Caco-2 (cell line): ENCODE data around the gene IL21R. TPM values are rescaled to one million over a fixed set of nuclear protein-coding genes. Genes with fewer than 3 reads are reported as not detected.

Experiments used
- BruUV-seq: library from RNA; stranded (reverse); fragments of 400-500 nt; replicated peaks from 2 replicates; lab custom pipeline; 2021; lab: Mats Ljungman, UMichigan
- CTCF ChIA-PET: fragments of 300-600 bp; sonication (Branson Sonifier 250); formaldehyde crosslinking; loops from one replicate; lab custom pipeline; 2022; ENCODE audit warnings: antibody characterized with exemption; lab: Charles Lee
- POLR2A ChIA-PET: fragments of 300-600 bp; sonication (Branson Sonifier 250); formaldehyde crosslinking; loops from one replicate; lab custom pipeline; 2022; ENCODE audit warnings: antibody characterized with exemption; lab: Charles Lee
- DNase-seq, 2 experiments: peaks; one replicate each; pipeline versions ENCODE4 v3.0.0 to v3.0.0-alpha.2; 2020 to 2022
- H3K27me3 ChIP-seq: replicated peaks from 2 replicates; pipeline ENCODE4 v1.6.0; 2011; ENCODE audit warnings: low read length; ENCODE audit not compliant: control insufficient read depth, insufficient read depth
- H3K36me3 ChIP-seq: 2 replicates; pipeline ENCODE4 v1.5.1; 2011; ENCODE audit warnings: low read length; ENCODE audit not compliant: control insufficient read depth, insufficient read depth
- H3K4me1 ChIP-seq: fragments of 250-450 bp; sonication (Bioruptor Pico); 2 replicates; pipeline ENCODE4 v1.5.1; 2020; ENCODE audit warnings: mild to moderate bottlenecking
- H3K4me3 ChIP-seq: 2 replicates; pipeline ENCODE4 v1.5.1; 2011; ENCODE audit warnings: low read depth, mild to moderate bottlenecking, control low read depth, low read length
- H3K9me3 ChIP-seq: fragments of 250-450 bp; sonication (Bioruptor Pico); 2 replicates; pipeline ENCODE4 v1.5.1; 2020; ENCODE audit warnings: mild to moderate bottlenecking, moderate library complexity
- H3K27ac Mint-ChIP-seq: one replicate; pipeline ENCODE4 v1.8.0; 2022; ENCODE audit warnings: mixed read lengths; ENCODE audit not compliant: unreplicated experiment
- H3K27me3 Mint-ChIP-seq: one replicate; pipeline ENCODE4 v1.8.0; 2022; ENCODE audit warnings: mixed read lengths; ENCODE audit not compliant: insufficient read depth, unreplicated experiment
- H3K36me3 Mint-ChIP-seq: one replicate; pipeline ENCODE4 v1.8.0; 2022; ENCODE audit warnings: mild to moderate bottlenecking, mixed read lengths; ENCODE audit not compliant: insufficient read depth, unreplicated experiment
- H3K4me1 Mint-ChIP-seq: one replicate; pipeline ENCODE4 v1.8.0; 2022; ENCODE audit warnings: low read depth, mixed read lengths; ENCODE audit not compliant: unreplicated experiment
- H3K4me3 Mint-ChIP-seq: one replicate; pipeline ENCODE4 v1.8.0; 2022; ENCODE audit warnings: mild to moderate bottlenecking, moderate library complexity, mixed read lengths; ENCODE audit not compliant: unreplicated experiment
- H3K9me3 Mint-ChIP-seq: one replicate; pipeline ENCODE4 v1.8.0; 2022; ENCODE audit warnings: mixed read lengths; ENCODE audit not compliant: unreplicated experiment
- intact Hi-C: fragments of 100-400 bp; cut with micrococcal nuclease; formaldehyde crosslinking; loops from one replicate; pipeline ENCODE4 v1.10.0; 2022; ENCODE audit not compliant: unreplicated experiment
- total RNA-seq: library from RNA; stranded (reverse); gene quantifications from 2 replicates; pipeline ENCODE4 v1.2.3, GENCODE V29; 2022
- TF ChIP-seq, protein P1 (sequence below), 2 experiments: fragments of 200-600 bp in 1 of 2; IDR thresholded peaks; 1 replicate in 1 of 2; 2 replicates in 1 of 2; pipeline versions ENCODE4 v1.5.1 to v1.8.0; 2011 to 2022; ENCODE audit warnings: antibody characterized with exemption in 1 of 2, control low read depth in 1 of 2, inconsistent platforms in 1 of 2, low read depth in 1 of 2, low read length in 1 of 2, mild to moderate bottlenecking in 1 of 2, moderate library complexity in 1 of 2; ENCODE audit not compliant: insufficient read depth in 1 of 2, severe bottlenecking in 1 of 2, unreplicated experiment in 1 of 2

IL21R gene
- total RNA-seq, 1 experiment from 2014 or later, result 0.07 TPM

DNA sequence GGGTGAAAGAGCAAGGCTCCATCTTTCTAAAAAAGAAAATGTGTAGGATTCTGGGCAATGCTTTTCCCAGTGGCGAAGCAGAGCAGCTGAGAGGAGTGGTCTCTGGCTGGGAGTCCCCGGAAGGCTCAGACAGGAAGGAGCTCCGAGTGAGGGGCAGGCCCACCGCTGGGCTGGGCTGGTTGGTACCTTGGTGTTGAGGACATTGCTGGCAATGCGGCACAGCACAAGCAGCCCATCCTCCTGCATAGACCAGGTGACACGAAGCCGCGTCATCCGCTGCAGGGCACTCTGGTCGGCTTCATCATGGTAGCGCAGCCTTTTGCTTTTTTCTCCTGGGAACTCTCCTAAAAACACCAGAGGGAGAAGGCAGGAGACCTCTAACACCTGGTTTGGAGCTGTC, 83.8 kb downstream of the IL21R start:
- H3K36me3 ChIP-seq, result no peaks in the 10 kb centered on the region; the same call in 1 of the 2 replicates
- Mint-ChIP-seq H3K4me3 (no peak overlapping the region), H3K36me3 (peaks cover 47% of the 10 kb centered on the region), H3K27ac (no peak overlapping the region), H3K27me3 (no peaks in the 10 kb centered on the region), H3K9me3 (no peaks in the 10 kb centered on the region), H3K4me1 (no peaks in the 10 kb centered on the region)
- POLR2A ChIA-PET, result no interaction called here
- no peaks in the 10 kb centered on the region for H3K4me1 ChIP-seq
- BruUV-seq, result no TSS peak
- H3K9me3 ChIP-seq, result no peaks in the 10 kb centered on the region
- no peak overlapping the region for H3K4me3 ChIP-seq
- TF ChIP-seq, protein P1, sequence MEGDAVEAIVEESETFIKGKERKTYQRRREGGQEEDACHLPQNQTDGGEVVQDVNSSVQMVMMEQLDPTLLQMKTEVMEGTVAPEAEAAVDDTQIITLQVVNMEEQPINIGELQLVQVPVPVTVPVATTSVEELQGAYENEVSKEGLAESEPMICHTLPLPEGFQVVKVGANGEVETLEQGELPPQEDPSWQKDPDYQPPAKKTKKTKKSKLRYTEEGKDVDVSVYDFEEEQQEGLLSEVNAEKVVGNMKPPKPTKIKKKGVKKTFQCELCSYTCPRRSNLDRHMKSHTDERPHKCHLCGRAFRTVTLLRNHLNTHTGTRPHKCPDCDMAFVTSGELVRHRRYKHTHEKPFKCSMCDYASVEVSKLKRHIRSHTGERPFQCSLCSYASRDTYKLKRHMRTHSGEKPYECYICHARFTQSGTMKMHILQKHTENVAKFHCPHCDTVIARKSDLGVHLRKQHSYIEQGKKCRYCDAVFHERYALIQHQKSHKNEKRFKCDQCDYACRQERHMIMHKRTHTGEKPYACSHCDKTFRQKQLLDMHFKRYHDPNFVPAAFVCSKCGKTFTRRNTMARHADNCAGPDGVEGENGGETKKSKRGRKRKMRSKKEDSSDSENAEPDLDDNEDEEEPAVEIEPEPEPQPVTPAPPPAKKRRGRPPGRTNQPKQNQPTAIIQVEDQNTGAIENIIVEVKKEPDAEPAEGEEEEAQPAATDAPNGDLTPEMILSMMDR (IDR thresholded peaks at IDR 0.05; ENCODE audit: insufficient read depth in 1 of 2, low read depth in 1 of 2, low read length in 1 of 2, severe bottlenecking in 1 of 2, unreplicated experiment in 1 of 2), result no peak
- intact Hi-C loops, result no loop called here
- DNase-seq, result no peak
- H3K27me3 ChIP-seq, result no peaks in the 10 kb centered on the region
- CTCF ChIA-PET, result no interaction called here

DNA sequence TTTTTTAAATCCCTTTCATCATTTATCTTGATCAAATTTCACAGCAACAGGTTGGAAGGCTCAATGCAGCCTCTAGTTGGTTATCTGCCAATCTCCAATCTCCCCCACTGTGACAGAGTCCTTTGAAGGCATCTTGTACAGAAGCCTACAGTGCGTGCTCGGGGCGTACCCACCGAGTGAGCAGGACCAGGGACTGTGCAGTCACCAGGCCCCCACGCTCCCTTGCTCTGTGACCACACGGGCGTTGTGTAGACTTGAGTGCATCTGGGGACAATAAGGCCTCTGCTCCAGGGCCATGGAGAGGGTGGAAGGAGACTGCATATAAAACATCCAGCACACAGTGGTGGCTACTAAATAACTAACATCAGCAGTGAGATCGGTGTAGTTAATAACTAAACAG, 84.4 kb downstream of the IL21R start:
- H3K4me1 Mint-ChIP-seq, result no peaks in the 10 kb centered on the region
- TF ChIP-seq, protein P1 (IDR thresholded peaks at IDR 0.05; ENCODE audit: insufficient read depth in 1 of 2, low read depth in 1 of 2, low read length in 1 of 2, severe bottlenecking in 1 of 2, unreplicated experiment in 1 of 2), result no peak
- H3K27ac Mint-ChIP-seq, result no peak overlapping the region
- no peak for DNase-seq
- Histone ChIP-seq H3K36me3 (no peaks in the 10 kb centered on the region; the same call in 1 of the 2 replicates), H3K4me1 (no peaks in the 10 kb centered on the region), H3K27me3 (no peaks in the 10 kb centered on the region), H3K4me3 (no peak overlapping the region), H3K9me3 (no peaks in the 10 kb centered on the region)
- CTCF ChIA-PET, result no interaction called here
- intact Hi-C loops, result no loop called here
- no peak overlapping the region for H3K4me3 Mint-ChIP-seq
- no peaks in the 10 kb centered on the region for H3K27me3 Mint-ChIP-seq
- no peaks in the 10 kb centered on the region for H3K9me3 Mint-ChIP-seq
- BruUV-seq, result no TSS peak
- POLR2A ChIA-PET, result no interaction called here
- H3K36me3 Mint-ChIP-seq, result peaks cover 47% of the 10 kb centered on the region

GRCh38 chr16:27486760-27487159, 84.8 kb downstream of the IL21R start:
- no peaks in the 10 kb centered on the region for H3K27me3 Mint-ChIP-seq
- H3K4me1 Mint-ChIP-seq, result no peaks in the 10 kb centered on the region
- H3K27me3 ChIP-seq, result no peaks in the 10 kb centered on the region
- CTCF ChIA-PET, result no interaction called here
- TF ChIP-seq, protein P1 (IDR thresholded peaks at IDR 0.05; ENCODE audit: insufficient read depth in 1 of 2, low read depth in 1 of 2, low read length in 1 of 2, severe bottlenecking in 1 of 2, unreplicated experiment in 1 of 2), result no peak
- H3K36me3 Mint-ChIP-seq, result peaks cover 51% of the 10 kb centered on the region
- no TSS peak for BruUV-seq
- no peaks in the 10 kb centered on the region for H3K4me1 ChIP-seq
- POLR2A ChIA-PET, result no interaction called here
- no peak for DNase-seq
- H3K4me3 ChIP-seq, result no peak overlapping the region
- intact Hi-C loops, result no loop called here
- no peak overlapping the region for H3K4me3 Mint-ChIP-seq
- H3K9me3 ChIP-seq, result no peaks in the 10 kb centered on the region
- H3K9me3 Mint-ChIP-seq, result no peaks in the 10 kb centered on the region
- H3K27ac Mint-ChIP-seq, result no peak overlapping the region
- no peaks in the 10 kb centered on the region; the same call in 1 of the 2 replicates for H3K36me3 ChIP-seq
